ENCODE results near the gene FMO2.

FMO2 gene

GRCh38 chr1:171248841-171249240 lies 63.7 kb downstream of the FMO2 start (continued):
- TF ChIP-seq TSHZ2 (CRISPR knock-in tag; IDR thresholded peaks at IDR 0.05): no peak
- no peak for TF ChIP-seq BACH2 (CRISPR knock-in tag; IDR thresholded peaks at IDR 0.05; ENCODE audit: borderline replicate concordance)
- no peak for TF ChIP-seq RARB (CRISPR knock-in tag; IDR thresholded peaks at IDR 0.05)
- no peak for TF ChIP-seq ZNF565 (CRISPR knock-in tag; conservative IDR thresholded peaks at IDR 0.05; ENCODE audit: low read depth)

GRCh38 chr1:171250263-171250662 lies 65.2 kb downstream of the FMO2 start:
- ATAC-seq: no peak
- TF ChIP-seq CSRNP3 (CRISPR knock-in tag; IDR thresholded peaks at IDR 0.05) (no peak), GLIS3 (CRISPR knock-in tag; IDR thresholded peaks at IDR 0.05) (no peak), RARB (CRISPR knock-in tag; IDR thresholded peaks at IDR 0.05) (no peak), ESRRG (CRISPR knock-in tag; IDR thresholded peaks at IDR 0.05) (no peak), ZNF565 (CRISPR knock-in tag; conservative IDR thresholded peaks at IDR 0.05; ENCODE audit: low read depth) (no peak), CREB5 (CRISPR knock-in tag; IDR thresholded peaks at IDR 0.05; ENCODE audit: low read depth) (no peak), PATZ1 (CRISPR knock-in tag; IDR thresholded peaks at IDR 0.05; ENCODE audit: borderline replicate concordance) (no peak), OSR1 (CRISPR knock-in tag; IDR thresholded peaks at IDR 0.05) (no peak), ZFP30 (CRISPR knock-in tag; IDR thresholded peaks at IDR 0.05) (no peak), ZFP3 (CRISPR knock-in tag; IDR thresholded peaks at IDR 0.05) (no peak), TOX (CRISPR knock-in tag; IDR thresholded peaks at IDR 0.05; ENCODE audit: borderline replicate concordance) (no peak), ZNF8 (CRISPR knock-in tag; IDR thresholded peaks at IDR 0.05) (no peak), ISL1 (CRISPR knock-in tag; IDR thresholded peaks at IDR 0.05) (no peak), TCF4 (CRISPR knock-in tag; IDR thresholded peaks at IDR 0.05; ENCODE audit: borderline replicate concordance) (no peak), CSDC2 (CRISPR knock-in tag; IDR thresholded peaks at IDR 0.05) (no peak), ARNTL (CRISPR knock-in tag; IDR thresholded peaks at IDR 0.05; ENCODE audit: borderline replicate concordance, low read depth) (no peak), POU6F1 (CRISPR knock-in tag; IDR thresholded peaks at IDR 0.05; ENCODE audit: borderline replicate concordance, low read depth) (no peak), BACH2 (CRISPR knock-in tag; IDR thresholded peaks at IDR 0.05; ENCODE audit: borderline replicate concordance) (no peak), ZNF70 (CRISPR knock-in tag; IDR thresholded peaks at IDR 0.05) (no peak)

- peak; percentile 80 for ATAC-seq
- no peak for TF ChIP-seq GLIS3 (CRISPR knock-in tag; IDR thresholded peaks at IDR 0.05)
- no peak for TF ChIP-seq ISL1 (CRISPR knock-in tag; IDR thresholded peaks at IDR 0.05)
- no peak for TF ChIP-seq ZFP3 (CRISPR knock-in tag; IDR thresholded peaks at IDR 0.05)
- TF ChIP-seq CSRNP3 (CRISPR knock-in tag; IDR thresholded peaks at IDR 0.05): no peak
- no peak for TF ChIP-seq CREB5 (CRISPR knock-in tag; IDR thresholded peaks at IDR 0.05; ENCODE audit: low read depth)
- TF ChIP-seq ZC3H10 (CRISPR knock-in tag; IDR thresholded peaks at IDR 0.05): no peak
- no peak for TF ChIP-seq ZNF8 (CRISPR knock-in tag; IDR thresholded peaks at IDR 0.05)
- TF ChIP-seq OSR1 (CRISPR knock-in tag; IDR thresholded peaks at IDR 0.05): no peak
- TF ChIP-seq PATZ1 (CRISPR knock-in tag; IDR thresholded peaks at IDR 0.05; ENCODE audit: borderline replicate concordance): no peak
These were observed 66.2 kb downstream of the FMO2 start for GRCh38 chr1:171251042-171251951.

Measured in SK-N-SH treated with all-trans-retinoic acid at 6 μM for 48 hours (cell line).